LoVo (cell line): Measurements from ENCODE around the gene AMMECR1.

ENCODE experiments used
- DNase-seq: peaks from one replicate; pipeline ENCODE4 v3.0.0-alpha.2; 2016; ENCODE audit warnings: low spot score

AMMECR1 gene

GRCh38 chrX:110210417-110211139, 107.3 kb downstream of the AMMECR1 start:
- no peak for DNase-seq

DNA sequence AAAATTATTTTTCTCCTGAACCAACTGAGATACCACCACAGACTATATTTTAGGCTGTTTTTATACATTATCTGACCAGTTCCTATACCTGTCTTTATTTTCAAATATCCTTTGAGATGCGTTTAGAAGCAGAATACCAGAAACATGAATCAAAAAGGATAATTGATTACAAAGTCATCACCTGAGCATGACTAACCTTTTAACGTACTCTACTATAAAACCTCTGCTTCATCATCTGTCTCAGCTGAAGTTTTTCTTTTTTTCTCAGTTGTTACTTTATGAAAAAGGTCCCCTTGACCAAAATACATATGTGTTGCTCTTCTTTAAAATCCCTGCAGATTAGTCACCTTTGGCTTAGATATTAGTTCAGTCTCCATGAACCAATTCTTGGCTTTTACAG, 109.8 kb downstream of the AMMECR1 start:
- no peak for DNase-seq

GRCh38 chrX:110204986-110205385, 112.9 kb downstream of the AMMECR1 start:
- DNase-seq, result no peak

DNA sequence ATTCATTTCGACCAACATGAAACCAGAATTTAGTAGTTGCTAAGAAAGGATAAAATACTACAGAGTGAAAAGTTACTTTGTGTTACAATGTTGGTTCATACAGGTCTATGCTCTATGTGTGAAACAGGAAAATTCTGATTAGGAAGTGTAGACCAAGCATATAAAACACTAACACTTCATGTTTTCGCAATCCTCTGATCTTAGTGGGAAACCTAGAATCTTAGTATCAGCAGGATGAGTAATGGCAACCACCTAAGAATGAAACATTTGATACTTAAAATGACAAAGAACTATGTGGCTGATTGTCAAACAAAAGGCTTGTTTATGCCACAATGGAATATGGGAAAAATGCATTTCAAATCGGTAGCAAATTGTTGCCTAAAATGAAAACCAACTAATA, 116.1 kb downstream of the AMMECR1 start:
- DNase-seq, result no peak

DNA sequence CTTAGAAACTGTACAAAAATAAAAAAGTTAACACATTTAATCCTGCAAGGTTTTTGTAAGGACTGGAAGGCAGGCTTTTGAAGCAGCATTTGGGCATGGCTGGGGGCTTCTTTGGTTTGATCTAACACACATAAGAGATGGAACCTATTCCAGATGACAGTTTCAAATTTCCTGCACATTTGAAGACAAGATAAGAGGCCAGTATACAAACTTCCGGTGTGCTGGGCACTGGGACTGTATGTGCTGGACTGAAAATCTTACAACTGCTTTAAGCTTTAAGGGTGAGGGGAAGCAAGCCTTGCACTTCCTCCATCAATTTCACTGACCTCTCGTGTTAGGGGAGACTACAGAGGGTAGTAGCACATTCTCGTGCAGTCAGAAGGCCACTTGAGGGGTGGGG, 122.9 kb downstream of the AMMECR1 start:
- DNase-seq, result no peak

- no peak for DNase-seq
Observed at GRCh38 chrX:110192516-110192915, 125.4 kb downstream of the AMMECR1 start.

GRCh38 chrX:110188701-110189558, 129.0 kb downstream of the AMMECR1 start:
- no peak for DNase-seq

GRCh38 chrX:110183314-110183713, 134.6 kb downstream of the AMMECR1 start:
- no peak for DNase-seq

- no peak for DNase-seq
Observed at GRCh38 chrX:110182865-110183264, 135.0 kb downstream of the AMMECR1 start.

DNA sequence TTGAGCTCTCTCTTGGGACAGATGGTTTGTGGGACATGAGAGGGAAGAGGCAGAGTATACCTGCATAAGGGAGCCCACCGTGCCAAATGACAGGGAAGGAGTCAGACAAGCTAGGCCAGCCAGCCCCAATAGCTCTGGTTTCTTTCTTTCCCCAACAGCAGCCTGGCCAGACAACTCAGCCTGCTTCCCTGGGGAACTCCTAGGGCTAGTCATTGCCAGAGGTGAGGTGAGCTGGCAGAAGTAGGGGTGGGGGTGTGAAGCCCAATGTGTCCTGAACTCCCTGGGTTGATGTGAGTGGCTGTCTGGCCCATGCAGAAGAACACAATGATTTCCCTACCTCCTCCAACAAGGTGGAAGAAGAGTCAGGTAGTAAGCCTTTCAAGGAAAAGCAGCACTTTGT, 135.5 kb downstream of the AMMECR1 start:
- no peak for DNase-seq

DNA sequence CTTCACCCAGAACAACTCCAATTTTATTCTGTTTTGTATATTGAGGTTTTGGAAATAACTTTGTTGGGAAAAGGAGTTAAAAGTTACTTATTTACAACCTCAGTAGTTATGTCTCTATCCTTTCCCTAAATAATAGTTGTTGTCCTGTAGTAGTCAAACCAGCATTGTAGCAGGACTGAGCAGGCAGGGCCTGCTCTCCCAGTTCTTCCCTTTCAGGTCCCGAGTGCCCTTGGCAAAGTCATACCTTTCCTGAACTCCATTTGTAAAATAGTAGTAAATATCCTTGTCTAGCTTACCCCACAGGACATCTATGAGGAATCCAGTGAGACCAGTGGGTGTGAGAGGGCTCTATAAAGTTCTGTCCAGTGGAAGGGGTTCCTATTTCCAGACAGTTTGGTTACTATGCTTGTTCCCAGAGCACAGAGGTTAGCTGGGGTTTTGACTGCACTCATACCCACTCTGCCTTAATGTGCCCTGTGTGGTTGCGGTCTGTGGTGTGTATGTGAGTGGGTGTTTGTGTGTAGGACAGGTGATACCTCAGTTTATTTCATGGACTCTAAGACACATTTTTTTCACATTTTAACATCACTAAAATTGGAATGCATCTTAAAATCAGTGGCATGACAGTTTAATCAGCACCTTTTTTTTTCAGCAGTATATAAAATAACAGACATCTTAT, 136.3 kb downstream of the AMMECR1 start:
- DNase-seq, result no peak

- DNase-seq, result no peak
Observed at GRCh38 chrX:110180928-110181310, 137.0 kb downstream of the AMMECR1 start.

GRCh38 chrX:110180176-110180927, 137.5 kb downstream of the AMMECR1 start:
- no peak for DNase-seq

GRCh38 chrX:110178179-110178865, 139.6 kb downstream of the AMMECR1 start:
- no peak for DNase-seq

DNA sequence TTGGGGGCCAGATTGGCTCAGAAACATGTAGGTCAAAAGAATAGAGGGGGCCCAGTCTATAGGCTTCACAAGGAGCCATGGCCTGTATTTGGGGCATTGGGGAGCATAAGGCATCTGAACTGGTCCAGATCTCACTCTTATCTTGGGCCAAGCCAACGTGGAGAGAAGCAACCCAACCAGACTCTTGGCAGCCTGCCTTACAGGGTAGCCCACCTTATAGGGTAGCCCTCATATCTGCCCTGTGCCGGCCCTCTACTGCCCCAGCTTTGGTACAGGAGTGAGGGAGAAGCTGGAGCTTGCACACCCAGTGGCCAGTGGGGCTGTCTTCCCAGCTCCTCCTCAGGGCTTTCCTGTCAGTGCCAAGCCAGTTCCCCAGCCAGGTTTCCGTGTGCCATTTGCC, 142.2 kb downstream of the AMMECR1 start:
- DNase-seq, result no peak

GRCh38 chrX:110175146-110175545, 142.7 kb downstream of the AMMECR1 start:
- DNase-seq, result no peak

DNA sequence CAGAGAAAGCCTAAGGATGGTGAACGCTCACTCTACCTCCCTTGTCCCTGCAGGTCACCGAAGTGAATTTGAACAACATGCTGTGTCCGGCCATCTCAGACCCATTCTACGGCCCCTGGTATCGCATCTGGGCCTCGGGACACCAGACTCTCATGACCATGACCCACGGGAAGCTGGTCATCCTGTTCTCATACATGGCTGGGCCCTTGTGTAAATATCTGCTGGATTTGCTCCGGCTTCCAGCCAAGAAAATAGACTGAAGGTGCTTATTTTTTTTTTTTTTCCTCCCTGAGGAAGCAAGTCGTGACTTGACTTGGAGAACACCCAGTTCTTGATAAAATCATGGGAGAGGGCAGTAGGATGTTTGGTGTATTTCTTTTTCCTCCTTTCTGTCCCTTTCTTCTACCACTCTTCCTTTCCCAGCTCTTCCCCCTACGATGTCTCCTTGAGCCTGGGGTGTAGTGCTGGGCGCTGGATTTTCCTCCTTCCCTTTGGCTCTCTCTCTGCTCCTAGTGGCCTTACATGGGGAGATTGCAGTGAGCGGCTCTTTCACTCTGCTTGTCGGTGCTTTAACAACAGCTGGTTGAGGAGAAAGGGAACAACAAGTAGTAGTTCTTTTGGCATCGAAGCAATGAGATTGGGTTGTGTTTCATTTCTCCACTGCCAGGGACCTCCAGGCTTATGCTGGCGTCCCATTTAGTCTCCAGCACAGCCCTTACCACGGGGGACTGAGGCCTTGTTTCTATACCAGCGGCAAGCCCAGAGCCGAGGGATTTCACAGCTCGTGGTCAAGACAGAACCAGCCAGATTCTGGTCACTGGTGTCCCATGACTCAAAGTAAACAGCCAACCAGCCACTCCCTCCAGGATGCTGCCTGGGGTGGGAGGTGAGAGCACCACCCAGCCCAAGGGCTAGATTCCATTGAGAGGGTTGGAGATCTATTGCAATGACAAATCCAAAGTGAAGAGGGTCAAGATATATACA, 144.4 kb downstream of the AMMECR1 start:
- no peak for DNase-seq

DNA sequence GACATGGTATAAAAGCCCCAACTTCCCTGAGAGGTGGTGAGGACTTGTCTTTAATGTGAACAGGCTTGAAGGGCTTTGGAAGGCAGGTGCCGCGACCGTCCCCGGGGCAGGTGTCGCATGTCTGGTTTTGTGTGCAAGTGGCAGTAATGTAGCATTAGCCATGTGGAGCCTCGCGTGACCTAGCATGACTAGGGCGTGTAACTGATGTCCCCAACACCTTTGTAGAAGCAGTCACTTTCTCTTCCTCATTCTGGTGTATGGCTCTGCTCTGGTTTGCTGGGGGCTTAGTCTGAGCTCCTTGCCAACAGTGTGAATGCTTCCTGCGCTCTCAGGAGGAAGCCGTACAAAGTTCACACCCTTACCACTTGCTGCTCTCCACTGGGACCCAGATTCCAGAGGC, 145.7 kb downstream of the AMMECR1 start:
- DNase-seq, result no peak

- DNase-seq, result no peak
Observed at GRCh38 chrX:110171442-110171841, 146.4 kb downstream of the AMMECR1 start.

GRCh38 chrX:110170029-110170428, 147.9 kb downstream of the AMMECR1 start:
- no peak for DNase-seq
